GM18508 (cell line): ENCODE data around the gene CPNE2.

Experiments used
- ATAC-seq: cut with Tn5 transposase; IDR thresholded peaks from one replicate; pipeline ENCODE4 v1.9.1; 2021; ENCODE audit warnings: moderate number of reproducible peaks; ENCODE audit not compliant: insufficient read depth, unreplicated experiment

Gene CPNE2

DNA sequence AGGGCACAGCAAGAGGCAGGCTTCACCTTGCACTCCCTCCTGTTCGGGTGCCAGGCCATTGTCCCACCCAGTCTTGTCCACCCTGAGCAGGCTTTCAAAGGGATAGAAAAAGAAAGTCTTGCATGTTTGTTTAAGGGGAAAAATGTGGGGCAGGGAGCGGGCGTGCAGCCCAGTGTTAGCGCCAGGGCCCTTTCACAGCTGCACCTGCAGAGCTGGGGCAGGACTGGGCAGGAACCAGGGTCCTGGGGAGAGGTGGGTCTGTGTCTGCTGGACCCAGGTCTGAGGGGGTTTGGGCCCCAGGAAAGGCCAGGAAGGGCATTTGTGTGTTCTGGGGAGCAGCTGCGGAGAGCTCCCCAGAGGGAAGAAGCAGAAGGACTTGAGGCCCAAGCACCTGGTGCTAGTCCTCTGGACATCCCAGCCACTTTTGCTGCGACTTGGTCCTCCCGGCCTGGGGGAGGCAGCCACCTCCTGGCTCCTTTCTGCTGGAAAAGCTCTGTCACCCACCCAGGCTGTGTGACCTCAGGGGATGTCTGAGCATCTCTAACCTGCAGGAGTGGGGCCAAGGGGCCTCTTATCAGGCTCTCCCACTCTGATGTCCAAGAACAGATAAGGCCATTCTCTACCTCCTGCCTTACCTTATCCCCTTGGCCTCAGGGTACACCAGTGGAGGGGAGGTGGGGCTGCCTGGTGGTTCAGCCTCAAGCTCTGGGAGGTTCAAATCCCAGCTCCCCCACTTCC lies 48.7 kb downstream of the CPNE2 start:
- ATAC-seq, result no peak

DNA sequence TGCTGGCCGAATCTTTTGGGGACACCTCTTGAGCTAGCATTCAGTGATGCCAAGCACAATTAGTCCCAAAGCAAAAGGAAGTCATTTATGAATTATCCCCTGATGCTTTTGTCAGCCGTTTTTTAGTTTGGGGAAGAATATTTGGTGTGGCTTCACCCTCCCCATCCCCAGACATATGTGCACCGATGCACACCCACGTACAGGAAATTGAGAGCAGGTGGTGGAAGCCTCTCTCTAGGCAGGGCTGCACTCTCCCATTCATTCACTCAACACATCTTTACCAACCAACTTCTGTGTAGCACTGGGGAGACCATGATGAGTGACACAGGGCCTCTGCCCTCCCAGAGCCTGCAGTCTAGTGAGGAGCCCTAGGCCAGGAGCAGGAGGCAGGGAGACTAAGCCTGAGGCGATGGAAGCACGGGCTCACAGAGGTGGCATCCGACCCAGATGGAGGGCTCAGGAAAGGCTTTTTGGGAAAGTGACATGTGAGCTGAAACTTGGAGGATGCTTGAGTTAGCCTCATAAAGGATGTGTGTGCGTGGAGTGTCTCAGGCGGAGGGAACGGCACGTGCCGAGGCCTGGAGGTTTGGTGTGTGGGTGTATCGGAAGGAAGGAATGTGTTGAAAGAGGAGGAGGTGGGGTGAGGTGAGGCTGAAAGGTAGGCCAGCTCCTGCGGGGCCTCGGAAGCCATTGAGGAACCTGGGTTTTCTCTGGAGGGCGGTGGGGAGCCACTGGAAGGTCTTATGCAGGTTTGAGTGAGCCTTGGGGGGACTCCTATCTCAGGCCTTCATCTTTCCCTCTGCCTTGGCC lies 49.6 kb downstream of the CPNE2 start:
- ATAC-seq, result no peak

DNA sequence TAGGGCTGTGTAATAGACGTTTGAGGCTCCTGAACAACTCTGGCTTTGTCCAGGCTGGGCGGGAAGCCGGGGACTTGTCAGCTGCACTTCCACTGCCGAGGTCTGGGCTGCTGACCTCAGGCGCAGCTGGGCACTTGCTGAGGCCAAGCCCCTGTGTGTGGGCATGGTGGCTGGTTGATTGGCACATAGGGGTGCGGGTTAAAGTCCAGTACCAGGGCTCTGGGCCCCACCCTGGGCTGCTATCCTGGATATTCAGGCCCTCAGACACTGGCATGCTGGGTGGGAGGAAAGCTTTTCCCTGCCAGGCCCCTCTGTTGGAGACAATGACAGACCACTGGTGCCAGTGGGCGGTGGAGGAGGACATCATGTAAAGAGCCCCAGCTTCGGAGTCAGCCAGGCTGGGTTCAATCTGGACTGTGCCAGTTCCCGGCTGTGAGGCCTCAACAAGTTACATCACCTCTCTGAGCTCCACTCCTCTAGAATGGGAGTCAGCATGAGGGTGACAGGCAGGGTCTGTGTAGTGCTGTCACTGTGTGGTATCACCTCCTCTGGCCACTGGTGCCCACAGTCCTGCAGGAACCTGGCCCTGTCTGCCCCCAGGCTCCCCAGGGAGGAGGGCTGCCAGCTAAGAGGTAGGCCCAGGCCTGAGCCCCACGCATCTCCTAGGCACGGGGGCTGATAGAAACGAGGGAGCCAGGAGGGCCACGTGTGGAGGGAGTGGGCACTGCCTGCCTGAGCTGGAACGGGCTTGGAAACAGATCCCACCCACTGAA lies 51.0 kb downstream of the CPNE2 start:
- no peak for ATAC-seq

DNA sequence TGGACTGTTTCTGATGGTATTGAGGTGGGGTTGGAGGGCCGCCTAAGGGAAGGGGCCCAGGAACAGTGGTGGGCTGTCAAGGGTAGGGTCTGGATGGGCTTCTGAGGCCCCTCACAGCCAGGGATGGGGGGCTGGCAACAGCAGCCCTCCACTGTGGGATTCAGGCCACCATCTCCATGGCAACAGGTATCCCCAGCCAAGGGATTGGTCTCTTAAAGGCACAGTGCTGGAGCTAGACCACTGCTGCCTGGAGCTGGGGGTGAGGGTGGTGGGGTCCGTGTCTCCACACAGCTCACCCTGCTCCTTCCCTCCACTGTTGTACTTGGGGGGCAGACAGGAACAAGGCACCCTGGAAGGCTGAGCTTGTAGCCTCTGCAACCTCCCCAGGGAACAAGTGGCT lies 51.6 kb downstream of the CPNE2 start:
- no peak for ATAC-seq

DNA sequence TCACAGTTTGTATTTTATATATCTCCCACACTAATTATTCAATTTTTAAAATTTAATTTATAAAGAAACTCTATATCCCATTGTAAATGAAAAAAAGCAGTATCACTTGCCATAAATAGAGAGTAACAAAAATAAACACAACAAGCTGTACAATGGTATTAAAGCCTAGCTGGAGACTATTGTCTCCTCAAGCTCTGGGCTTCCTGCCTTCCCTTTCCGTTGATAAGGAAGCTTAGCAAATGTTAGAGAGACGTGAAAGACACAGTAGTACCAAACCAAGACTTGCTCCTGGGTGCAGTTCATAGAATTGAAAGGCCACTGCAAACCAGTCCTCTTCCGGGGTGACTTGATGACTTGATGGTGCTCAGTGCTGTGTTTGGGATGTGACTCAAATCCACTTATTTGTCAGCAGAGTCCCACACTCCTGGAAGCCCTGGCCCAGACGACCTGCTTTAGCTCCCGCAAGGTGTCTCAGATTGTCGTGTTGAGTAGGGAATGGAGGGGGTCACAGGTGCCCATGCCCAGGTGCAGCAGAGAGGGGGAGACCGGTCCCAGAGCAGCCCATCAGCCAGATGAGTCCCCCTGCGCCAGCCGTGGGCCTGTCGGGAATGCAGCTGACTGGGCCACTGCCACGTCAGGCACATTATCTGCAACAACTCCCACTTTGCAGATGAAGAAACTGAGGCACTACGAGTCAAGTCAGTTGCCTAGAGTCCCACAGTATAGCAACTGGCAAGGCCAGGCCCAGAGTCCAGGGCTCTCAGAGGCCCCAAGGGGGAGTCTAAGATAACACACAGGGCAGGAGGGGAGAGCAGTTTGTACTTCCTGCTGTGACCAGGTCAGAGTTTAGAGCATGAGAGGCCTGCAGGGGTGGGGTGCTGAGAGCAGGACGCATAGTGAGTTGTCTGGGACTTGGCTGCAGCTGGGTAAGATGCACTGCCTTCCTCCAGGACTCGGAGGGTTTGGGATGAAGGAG lies 53.0 kb downstream of the CPNE2 start:
- no peak for ATAC-seq

DNA sequence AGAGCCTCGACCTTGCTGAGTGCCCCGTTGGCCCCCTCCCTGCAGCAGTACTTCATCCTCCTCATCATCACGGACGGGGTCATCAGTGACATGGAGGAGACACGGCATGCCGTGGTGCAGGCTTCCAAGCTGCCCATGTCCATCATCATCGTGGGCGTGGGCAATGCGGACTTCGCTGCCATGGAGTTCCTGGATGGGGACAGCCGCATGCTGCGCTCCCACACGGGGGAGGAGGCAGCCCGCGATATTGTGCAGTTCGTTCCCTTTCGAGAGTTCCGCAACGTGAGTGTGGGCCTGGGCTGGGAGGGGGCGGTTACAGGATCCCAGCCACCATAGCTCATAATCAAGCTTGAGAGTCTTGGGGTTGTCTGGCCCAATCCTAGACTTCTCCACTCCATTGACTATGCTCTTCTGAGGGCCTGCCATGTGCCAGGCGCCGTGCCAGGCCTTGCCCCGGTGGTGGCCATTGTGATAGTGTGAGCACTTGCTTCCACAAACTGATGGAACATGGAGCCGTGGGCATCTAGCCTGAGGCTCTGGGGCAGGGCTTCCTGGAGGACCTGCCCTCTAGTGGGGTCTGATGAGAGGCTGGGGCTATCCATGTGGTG lies 53.8 kb downstream of the CPNE2 start:
- ATAC-seq, result no peak

DNA sequence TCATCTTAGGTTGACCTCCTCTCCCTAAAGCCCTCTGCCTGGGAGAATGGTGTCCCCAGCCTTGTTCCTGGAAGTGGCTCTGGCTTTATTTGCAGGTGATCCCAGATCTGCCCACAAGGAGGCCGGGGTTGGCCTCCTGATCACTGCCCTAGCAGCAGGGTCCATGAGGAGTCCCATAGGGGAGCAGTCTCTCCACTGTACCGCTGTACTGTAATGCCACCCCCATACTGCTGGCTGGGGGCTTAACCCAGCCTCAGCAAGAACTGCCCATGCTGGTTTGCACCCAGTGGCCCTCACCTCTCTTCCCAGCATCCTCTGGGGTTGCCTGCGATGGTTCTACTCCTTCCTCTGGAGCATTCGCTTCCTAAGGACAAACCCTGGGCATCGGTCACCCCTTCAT lies 54.4 kb downstream of the CPNE2 start:
- no peak for ATAC-seq

DNA sequence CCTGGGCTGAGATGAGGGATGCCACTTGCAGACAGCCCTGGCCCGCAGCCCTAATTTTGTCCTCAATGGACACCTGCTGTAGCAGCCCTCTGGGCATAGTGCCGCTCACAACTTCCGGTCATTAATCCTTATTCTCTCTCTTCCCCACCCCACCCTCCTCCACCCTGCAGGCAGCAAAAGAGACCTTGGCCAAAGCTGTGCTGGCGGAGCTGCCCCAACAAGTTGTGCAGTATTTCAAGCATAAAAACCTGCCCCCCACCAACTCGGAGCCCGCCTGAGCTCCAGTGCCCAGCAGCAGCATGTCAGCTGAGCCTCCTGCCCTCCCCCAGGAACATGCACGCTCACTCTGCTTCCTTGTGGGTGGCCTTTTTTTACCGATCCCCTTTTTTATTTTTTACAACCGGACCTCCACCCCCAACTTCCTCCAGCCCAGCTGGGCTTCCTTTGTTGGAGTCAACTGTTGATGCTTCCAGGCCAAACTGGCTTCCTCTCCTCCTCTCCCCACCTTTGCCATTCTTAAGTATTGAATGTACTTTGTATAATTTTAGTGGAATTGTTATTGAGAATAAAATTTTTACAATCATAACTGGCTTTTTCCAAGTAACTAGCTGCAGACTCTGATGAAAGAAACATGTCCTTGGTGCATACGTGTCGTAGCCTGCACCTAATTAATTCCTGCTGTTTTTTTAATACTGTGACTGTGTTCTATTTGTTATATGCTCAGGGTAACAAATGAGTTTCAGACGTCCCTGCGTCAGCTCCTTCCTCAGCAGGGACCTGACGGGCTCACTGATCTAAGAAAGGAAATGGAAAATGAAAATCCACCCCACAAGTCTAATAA lies 55.2 kb downstream of the CPNE2 start:
- no peak for ATAC-seq

DNA sequence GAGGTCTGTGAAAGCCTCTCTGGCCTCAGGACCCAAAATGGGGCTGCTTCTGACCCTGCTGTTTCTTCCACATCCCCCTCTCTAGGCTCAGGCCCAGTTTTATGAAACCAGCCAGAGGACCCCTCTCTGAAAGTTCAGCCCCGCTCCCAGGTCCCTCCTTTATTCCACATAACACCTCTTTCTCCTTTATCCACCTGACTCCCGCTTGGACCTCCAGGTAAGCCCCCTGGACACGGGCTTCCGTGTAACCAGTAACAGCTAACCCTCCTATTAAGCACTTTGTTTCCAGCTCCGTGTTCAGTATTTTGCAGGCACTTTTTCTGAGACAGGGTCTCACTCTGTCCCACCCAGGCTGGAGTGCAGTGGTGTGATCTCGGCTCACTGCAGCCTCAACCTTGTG lies 56.1 kb downstream of the CPNE2 start:
- no peak for ATAC-seq

DNA sequence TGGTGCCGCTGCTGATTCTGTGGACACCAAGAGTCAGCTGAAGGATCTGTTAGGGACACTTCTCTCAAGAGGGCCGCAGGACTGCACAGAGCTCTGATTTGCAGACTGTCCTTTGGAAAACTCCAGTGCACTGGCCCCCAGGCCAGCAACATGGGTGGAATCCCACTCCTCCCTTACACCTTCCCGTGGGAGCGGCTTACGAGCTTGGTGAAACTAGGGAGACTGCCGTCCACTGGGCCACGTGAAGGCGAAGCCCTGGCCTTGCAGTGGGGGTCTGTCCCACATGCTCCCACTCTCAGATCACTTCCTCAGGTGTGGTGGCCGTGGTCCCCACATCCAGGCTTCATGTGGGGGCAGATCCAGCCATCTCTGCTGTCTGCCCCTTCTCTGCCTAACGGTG lies 57.0 kb downstream of the CPNE2 start:
- no peak for ATAC-seq

DNA sequence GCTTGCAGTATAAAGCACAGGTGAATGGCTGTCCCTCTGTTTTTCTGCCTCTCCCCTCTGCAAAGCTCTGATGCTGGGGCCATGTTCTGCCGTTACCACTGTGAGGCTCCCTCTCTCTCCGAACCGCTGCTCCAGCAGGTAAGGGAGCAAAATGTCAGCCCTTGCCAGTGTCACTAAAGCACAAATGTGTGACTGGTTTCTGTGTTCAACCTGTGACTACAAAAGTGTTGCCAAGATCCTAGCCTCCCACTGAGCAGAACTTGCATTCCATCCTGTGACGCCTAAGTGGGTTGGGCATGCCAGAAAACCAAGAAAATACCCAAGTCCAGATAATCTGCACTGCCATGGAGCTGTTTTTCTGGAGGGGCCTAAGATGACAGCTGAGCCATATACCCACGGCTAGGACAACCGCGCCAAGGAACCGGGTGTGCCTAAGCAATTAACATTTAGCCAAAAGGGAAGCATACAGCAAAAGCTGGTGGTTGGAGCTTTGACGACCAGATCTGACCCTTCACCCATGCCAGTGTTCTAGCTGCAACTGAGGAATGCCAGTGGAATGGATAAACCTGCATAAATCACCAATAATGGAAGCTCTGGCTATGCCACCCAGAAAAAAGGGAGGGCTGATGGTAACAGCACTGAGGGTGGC lies 58.4 kb downstream of the CPNE2 start:
- no peak for ATAC-seq

DNA sequence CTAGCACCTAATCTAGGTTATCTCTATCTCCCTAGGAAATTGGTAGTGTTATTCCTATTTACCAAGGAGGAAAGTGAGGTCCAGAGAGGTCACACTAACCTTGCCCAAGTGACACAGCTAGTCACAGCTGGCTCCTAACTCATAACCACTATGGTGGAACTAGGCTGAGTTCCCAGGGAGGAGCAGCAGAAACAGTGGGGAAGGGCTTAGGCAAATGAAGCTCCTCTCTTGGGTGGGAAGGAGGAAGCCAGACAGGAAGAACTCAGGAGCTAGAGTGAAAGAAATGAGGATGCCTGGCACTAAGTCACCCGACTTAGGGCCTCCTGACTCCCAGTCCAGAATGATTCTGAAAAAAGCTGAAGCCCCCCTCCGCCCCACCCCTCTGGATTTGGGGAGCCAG lies 59.0 kb downstream of the CPNE2 start:
- ATAC-seq, result no peak

DNA sequence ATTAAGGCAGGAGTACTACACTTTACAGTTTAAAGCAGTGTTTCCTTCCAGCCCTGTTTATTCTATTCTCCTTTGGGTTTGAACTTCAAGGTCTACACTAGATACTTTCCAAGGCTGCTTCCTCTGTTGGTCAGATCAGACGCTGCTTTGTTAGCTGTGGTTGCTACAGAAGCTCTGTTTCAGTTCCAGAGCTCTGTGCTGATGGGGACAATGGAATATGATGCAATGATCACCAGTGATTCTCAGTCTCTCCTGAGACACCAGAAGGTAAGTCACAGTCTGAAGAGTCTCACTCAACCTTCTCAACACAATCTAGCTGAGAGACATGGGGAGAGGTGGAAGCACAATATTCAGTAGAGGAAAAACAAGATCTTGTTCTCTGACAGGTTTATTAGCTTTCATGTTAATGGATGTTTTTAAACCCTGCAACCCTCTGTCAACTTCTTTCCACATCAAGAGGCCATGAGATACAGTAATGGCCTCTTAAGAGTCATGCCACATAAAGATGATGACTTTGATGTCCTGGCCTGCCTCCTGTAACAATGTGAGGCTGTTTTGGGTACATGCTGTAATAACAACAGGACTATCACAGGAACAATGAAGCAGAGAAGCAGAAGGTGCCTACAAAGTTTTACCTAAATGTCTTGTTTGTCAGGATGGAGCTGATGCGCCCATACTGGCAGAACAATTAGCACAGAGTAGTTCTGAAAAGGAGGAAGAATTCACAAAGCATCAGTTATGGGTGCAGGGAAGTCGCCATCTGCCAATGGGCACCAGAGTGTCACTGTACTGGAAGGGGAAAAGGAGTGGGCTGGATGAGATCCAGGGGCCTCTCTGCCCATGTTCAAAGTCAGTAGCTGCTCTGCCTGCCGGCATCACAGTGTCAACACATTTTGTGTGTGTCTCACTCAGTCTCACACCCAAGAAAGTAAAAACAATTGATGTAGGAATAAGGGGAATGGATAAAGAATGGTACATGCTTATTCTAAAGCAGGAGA lies 60.0 kb downstream of the CPNE2 start:
- no peak for ATAC-seq

DNA sequence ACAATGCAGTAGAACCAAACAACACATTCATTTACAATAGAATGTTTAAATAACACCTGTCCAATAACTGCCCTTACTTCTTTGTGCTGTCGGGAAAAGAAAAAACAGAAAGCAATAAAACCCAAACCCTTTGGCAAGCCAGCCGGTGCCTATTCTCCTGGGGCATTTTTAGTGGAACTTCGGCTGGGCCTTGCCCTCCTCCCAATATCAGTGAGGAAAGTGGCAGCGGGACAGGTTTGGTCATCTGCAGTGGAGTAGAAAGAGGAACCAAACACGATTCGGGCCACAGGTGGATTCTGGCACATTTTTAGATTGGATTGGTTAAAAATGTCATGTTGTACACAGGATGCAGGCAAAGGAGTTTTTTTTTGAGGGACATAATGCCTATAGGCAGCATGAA lies 61.5 kb downstream of the CPNE2 start:
- no peak for ATAC-seq

DNA sequence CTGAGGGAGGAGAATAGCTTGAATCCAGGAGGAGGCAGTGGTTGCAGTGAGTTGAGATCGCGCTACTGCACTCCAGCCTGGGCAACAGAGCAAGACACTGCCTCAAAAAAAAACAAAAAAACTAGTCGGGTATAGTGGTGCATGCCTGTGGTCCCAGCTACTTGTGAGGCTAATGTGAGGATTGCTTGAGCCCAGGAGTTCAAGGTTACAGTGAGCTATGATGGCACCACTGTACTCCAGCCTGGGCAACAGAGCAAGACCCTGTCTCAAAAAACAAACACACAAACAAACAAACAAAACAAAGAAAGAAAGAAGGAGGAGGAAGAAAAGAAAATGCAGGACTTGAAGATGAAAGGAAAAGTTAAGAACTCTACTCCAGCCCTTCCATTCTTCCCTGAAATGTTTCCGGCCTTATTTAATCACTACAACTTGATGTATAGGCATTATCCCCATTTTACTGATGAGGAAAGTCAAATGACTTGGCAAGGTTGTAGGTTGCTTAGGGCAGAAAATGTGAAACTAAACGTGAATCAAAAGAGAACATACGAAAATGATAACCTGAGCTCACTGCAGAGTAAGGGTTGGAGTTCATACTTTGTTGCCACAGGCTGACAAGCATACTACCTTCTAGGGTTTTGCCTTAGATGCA lies 63.4 kb downstream of the CPNE2 start:
- ATAC-seq, result no peak

DNA sequence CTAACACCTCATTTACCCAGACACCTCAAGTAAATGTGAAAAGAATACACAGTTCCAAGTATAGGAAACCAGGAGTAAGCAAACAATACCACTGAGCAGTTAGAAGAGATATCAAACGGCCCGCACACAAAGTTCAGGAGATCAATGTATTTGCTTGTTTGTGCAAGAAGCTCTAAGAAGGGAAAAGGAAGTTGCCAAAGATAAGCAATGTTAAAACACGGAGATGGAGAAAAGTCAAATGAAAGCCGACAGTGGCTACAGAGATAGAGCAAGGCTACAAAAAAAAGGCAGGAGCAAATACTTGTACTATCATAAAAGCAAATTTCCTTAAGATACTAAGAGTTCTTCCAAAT lies 63.9 kb downstream of the CPNE2 start:
- ATAC-seq, result no peak

DNA sequence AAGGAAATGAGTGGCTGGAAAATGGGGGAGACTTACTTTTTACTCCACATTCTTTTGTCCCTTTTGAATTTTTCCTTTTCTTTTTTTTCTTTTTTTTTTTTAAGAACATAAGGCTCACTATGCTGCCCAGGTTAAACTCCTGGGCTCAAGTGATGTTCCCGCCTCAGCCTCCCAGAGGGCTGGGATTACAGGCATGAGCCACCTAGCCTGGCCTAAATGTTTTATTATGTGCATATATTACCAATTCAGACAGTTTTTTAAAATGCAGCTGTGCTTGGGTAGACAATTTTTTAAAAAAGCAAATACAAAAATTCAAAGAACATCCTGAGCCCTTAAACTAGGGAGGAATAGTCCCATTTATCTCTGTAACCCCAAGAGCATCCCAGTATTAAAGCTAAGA lies 65.2 kb downstream of the CPNE2 start:
- ATAC-seq, result no peak
